Fibroblast of mammary gland (primary cell): Measurements from ENCODE around the gene PTPRF.

Experiments used
- DNase-seq: peaks from one replicate; pipeline ENCODE4 v3.0.0-alpha.2; 2010; ENCODE audit warnings: low read depth
- H3K4me3 ChIP-seq: 2 replicates; pipeline ENCODE4 v1.5.1; 2011; ENCODE audit warnings: low read depth, mild to moderate bottlenecking, low read length, moderate library complexity; ENCODE audit not compliant: control insufficient read depth
- CTCF ChIP-seq: conservative IDR thresholded peaks from 2 replicates; pipeline ENCODE4 v1.5.1; 2011; ENCODE audit warnings: low read depth, low read length, inconsistent platforms; ENCODE audit not compliant: control insufficient read depth, insufficient read depth

PTPRF gene

DNA sequence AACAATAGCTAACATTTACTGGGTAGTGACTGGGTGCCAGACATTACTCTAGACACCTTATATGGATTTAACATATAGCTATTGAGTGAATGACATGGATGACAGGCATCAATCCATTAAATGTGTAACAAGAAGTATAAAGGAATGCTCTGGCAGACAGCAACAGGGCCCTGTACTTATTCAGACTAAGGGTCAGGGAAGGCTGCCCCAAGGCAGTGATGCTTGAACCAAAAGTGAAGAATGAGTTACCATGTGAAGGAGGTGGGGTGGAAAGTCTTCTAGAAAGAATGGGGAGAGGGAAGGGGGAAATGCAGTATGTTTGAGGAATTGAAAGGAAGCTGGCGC, 8.3 kb upstream of the PTPRF start:
- no peak for TF ChIP-seq CTCF
- H3K4me3 ChIP-seq = no peak overlapping the region
- no peak for DNase-seq

DNA sequence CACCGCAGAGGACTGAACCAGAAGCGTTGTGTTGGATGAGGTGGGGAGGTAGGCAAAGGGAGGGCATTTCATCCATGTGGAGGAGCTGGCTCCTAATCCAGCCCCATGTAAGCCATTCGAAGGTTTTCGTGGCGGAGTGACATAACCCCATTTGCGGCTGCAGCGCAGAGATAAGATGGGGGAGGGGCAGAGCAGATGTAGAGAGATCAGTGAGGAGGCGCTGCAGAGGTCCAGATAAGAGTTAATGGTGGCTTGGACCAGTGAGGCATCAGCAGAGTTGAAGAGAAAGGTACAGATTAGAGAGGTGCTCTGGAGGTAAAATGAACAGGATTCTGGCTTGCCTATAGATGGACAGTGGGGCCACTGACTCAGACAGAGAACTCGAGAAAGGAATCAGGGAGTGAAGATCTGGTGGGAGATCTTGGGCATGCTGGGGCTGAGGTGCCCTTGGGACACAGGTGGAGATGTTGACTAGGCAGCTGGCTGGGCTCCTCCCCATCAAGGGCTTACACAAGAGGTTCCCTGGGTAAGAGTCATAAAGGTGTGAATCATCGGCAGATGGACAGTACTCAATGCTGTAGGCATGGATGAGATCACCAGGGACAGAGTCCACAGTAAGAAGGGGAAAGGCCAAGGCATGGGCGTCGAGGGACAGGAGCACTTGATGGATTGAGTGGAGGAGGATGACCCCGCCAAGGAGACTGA, 7.8 kb upstream of the PTPRF start:
- TF ChIP-seq CTCF = no peak
- H3K4me3 ChIP-seq = no peak overlapping the region
- peak; percentile 95 for DNase-seq

DNA sequence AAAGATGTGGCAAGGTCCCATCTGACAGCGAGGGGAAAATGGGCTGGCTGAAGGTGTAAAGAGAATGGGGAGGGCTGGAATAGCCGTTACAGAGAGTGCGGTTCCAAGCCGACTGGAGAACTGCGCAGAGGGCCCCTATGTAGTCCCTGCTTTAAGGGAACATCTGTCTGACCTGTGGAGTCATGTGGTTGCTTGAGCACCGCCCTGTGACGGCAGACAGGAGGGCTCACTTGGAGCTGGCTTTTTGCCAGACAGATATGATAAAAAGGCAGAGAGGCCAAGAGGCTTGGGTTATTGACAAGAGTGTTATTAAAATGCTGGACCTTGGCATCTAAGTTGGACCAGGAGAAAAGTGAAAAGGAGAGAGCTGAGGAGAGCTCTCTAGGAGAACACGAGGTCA, 5.9 kb upstream of the PTPRF start:
- TF ChIP-seq CTCF = no peak
- no peak for DNase-seq
- H3K4me3 ChIP-seq = no peak overlapping the region

GRCh38 chr1:43526002-43526401, 4.7 kb upstream of the PTPRF start:
- no peak for TF ChIP-seq CTCF
- DNase-seq = peak; percentile 65
- no peak overlapping the region for H3K4me3 ChIP-seq

DNA sequence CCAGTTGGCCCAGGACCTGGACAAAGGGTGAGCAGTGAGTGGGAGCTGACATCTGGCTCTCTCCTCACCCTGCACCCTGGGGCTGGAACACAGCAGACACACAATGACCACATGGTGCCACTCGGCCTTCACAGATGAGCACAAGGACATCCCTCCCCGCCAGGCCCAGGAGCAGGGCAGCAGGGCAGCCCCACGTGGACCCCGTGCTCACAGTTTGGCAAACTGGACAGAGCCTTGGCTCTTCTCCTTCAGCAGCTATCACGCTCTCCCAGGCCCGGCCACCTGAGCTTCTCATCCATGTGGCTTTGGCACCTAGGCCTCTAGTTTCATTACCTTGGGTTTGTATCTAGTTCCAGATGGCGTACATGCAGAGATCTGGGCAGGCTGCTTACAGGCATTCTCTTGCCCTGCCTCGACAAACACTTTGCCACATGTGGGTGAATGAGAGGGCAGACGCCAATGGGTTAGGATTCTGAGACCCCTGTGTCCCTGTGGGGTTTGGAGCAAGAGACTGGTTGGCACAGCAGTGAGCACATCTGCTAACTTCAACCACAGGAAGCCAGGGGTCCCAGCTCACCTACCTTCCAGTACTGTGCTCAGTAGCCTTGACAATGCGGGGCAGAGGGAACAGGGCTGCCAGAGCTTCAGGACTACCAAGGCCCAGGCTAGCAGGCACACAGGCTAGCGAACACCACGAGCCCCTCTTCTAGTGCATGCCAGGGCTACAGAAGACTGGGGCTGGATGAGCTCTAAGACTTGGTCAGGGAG, 3.4 kb upstream of the PTPRF start:
- DNase-seq = no peak
- no peak for TF ChIP-seq CTCF
- H3K4me3 ChIP-seq = no peak overlapping the region

- DNase-seq = peak; percentile 88
- no peak overlapping the region for H3K4me3 ChIP-seq
- peak; percentile 97 for TF ChIP-seq CTCF
Observed at GRCh38 chr1:43529206-43529731, 1.4 kb upstream of the PTPRF start.
